ENCODE data around the gene GCN1.

GCN1 gene

GRCh38 chr12:120190985-120191480 lies 3.5 kb downstream of the GCN1 start:
- in situ Hi-C loops (cut with MboI; ENCODE audit: low sequenced_read_pairs) = no loop called here

GRCh38 chr12:120190386-120190785 lies 4.1 kb downstream of the GCN1 start:
- in situ Hi-C loops (cut with MboI; ENCODE audit: low sequenced_read_pairs) = no loop called here

GRCh38 chr12:120186654-120187053 lies 7.9 kb downstream of the GCN1 start:
- in situ Hi-C loops (cut with MboI; ENCODE audit: low sequenced_read_pairs) = no loop called here

- in situ Hi-C loops (cut with MboI; ENCODE audit: low sequenced_read_pairs) = no loop called here
These were observed 11.3 kb downstream of the GCN1 start for GRCh38 chr12:120183211-120183631.

DNA sequence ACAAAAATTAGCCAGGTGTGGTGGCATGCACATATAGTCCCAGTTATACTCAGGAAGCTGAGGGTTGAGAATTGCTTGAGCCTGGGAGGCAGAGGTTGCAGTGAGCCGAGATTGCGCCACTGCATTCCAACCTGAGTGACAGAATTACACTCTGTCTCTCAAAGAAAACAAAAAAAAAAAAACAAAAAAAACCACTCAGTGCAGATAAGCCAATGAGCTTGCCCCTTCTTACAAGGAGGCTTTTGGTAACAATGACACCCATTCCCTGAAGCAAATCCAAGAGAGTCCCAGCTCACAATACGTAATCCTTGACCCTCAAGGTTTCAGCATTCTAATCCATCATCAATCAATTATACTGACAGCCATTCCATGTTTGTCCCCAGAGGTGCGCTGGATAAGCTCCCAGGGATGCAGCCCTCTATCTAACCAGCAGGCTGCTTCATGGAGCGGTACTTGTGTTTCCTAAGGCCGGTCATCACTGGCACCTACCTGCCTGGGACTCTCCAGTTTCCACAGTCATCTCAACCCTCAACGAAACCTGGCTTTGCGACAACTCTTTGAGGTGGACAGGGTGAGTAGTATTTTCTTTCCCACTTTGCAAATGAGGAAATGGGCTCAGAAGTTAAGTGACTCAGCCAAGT lies 12.4 kb downstream of the GCN1 start:
- in situ Hi-C loops (cut with MboI; ENCODE audit: low sequenced_read_pairs) = no loop called here

DNA sequence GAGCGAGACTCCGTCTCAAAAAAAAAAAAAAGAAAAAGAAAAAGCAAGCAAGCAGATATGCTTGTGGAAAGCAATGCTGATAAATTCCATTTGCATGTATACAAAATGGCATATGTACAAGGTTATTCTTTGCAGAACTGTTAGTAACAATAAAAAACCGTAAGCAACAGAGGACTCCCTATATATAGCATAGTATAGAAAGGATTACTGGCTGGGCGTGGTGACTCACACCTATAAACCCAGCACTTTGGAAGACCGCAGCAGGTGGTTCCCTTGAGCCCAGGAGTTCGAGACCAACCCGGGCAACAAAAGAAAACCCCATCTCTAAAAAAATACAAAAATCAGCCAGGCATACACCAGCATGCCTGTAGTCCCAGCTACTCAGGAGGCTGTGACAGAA lies 13.5 kb downstream of the GCN1 start:
- in situ Hi-C loops (cut with MboI; ENCODE audit: low sequenced_read_pairs) = no loop called here

GRCh38 chr12:120175537-120175936 lies 19.0 kb downstream of the GCN1 start:
- in situ Hi-C loops (cut with MboI; ENCODE audit: low sequenced_read_pairs) = no loop called here

DNA sequence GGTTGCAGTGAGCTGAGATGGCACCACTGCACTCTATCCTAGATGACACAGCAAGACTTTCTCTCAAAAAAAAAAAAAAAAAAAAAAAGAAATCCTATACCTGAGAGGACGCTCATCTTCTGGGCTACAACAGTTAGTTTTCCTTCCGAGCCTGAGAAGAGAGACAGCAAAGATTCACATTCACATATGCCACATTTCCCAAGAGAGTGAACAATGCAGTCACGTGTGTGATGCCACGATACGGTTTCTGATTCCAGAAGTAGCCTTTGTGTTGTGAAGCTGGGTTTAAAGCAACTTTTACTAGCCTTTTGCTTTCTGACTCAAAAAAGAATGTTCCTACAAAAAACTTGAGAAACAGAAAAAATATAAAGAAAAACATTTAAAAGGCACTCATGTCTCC lies 19.5 kb downstream of the GCN1 start:
- in situ Hi-C loops (cut with MboI; ENCODE audit: low sequenced_read_pairs) = no loop called here

- in situ Hi-C loops (cut with MboI; ENCODE audit: low sequenced_read_pairs) = no loop called here
These were observed 22.5 kb downstream of the GCN1 start for GRCh38 chr12:120172053-120172452.

GRCh38 chr12:120170631-120171030 lies 23.9 kb downstream of the GCN1 start:
- in situ Hi-C loops (cut with MboI; ENCODE audit: low sequenced_read_pairs) = no loop called here

GRCh38 chr12:120169946-120170345 lies 24.6 kb downstream of the GCN1 start:
- in situ Hi-C loops (cut with MboI; ENCODE audit: low sequenced_read_pairs) = no loop called here

GRCh38 chr12:120168337-120168736 lies 26.2 kb downstream of the GCN1 start:
- in situ Hi-C loops (cut with MboI; ENCODE audit: low sequenced_read_pairs) = no loop called here

GRCh38 chr12:120167529-120168095 lies 26.9 kb downstream of the GCN1 start:
- in situ Hi-C loops (cut with MboI; ENCODE audit: low sequenced_read_pairs) = no loop called here

GRCh38 chr12:120164293-120164692 lies 30.2 kb downstream of the GCN1 start:
- in situ Hi-C loops (cut with MboI; ENCODE audit: low sequenced_read_pairs) = no loop called here

- in situ Hi-C loops (cut with MboI; ENCODE audit: low sequenced_read_pairs) = no loop called here
These were observed 31.8 kb downstream of the GCN1 start for GRCh38 chr12:120162763-120163162.

DNA sequence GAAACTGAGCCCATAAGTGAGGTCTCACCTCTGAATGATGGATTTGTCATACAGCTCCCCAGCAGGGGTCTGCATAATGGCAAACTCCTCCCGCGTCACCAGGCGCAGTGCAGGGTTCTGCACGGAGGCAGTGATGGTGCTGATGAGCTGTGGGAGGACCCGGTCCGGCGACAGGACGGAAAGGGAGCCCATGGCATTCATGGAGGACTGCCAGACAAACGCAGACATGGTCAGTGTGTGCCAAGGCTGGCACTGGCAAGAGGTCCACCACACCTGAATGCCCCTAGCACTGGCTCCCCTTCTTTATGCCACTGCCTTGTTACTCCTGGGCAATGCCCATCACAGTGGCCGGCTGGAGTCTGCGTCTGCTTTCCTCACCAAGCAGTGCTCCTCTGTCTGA lies 32.7 kb downstream of the GCN1 start:
- in situ Hi-C loops (cut with MboI; ENCODE audit: low sequenced_read_pairs) = no loop called here

DNA sequence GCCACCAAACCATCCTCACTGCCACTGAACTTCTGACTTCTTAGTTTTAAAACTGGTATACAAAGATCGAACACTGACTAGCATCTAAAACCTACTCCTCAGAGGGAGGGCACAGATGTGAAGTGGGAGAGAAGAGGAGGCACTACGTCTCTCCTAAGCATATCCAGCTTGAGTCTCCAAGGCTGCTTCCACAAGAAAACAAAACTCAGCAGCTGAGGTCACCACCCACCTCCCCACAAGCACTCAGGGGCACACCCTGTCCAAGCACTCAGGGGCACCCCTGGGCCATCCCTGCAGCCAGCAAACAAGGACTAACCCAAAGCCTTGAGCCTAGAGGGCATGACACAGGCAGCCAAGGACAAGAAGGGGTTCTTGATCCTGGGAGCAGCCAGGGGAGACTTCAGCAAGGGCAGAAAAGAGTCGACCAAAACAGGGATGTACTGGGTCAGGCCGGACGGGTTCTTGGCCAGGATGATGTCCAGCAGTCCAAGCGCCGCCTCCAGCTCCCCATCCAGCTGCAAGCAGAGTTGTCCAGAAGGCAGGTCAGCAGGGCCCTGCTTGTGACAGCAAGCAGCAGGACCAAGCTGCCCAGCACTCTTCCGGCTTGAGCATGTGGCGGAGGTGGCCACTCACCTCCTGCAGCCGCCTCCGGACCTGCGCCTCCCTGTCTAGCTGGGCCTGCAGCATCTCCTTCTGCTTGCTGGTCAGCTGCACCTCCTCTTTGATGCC lies 34.8 kb downstream of the GCN1 start:
- in situ Hi-C loops (cut with MboI; ENCODE audit: low sequenced_read_pairs) = no loop called here

DNA sequence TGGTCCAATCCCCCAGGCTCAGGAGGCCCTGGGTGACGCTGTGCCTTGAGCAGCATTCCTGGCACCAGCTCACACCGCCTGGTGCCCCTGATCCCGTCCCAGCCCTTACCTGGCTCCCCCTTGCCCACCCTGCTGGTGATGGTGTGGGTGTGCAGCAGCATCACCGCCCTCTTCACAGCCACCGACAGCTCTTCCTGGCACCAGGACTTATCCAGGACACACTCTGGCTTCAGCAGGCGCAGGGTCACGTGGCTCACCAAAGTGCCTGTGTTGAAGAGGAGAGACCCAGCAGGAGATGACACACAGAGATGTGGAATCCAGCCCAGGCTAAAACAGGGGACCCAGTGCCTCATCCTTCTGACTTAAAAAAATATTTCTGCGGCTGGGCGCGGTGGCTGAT lies 36.2 kb downstream of the GCN1 start:
- in situ Hi-C loops (cut with MboI; ENCODE audit: low sequenced_read_pairs) = no loop called here

DNA sequence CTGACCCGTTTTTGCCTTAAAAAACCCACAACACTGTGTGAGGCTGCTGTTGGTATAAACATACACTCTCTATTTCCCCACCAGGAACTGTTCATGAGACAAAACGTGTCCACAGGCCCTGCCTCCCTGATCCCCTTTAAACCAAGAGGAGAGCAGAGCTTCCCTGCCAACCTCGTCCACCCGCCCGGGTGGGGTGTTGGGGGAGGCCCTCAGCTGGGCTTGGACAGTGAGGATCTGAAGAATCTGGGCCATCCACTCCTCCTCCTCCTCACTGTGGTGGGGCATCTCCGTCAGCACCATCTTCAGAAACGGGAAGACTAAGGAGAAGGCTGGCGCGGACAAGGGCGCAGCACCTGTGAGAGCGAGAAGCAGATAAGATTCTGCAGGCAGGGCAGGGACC lies 36.8 kb downstream of the GCN1 start:
- in situ Hi-C loops (cut with MboI; ENCODE audit: low sequenced_read_pairs) = no loop called here

GRCh38 chr12:120156315-120157259 lies 37.9 kb downstream of the GCN1 start:
- in situ Hi-C loops (cut with MboI; ENCODE audit: low sequenced_read_pairs) = no loop called here

- in situ Hi-C loops (cut with MboI; ENCODE audit: low sequenced_read_pairs) = no loop called here
These were observed 39.4 kb downstream of the GCN1 start for GRCh38 chr12:120155072-120155471.
